HG02870 (cell line): ENCODE results near the gene HYOU1.
A peak's percentile ranks its signal among the peaks of the same experiment; 100 is the strongest.
"Not testable (repeated sequence)": the region's sequence is repeated elsewhere in the genome, so short reads cannot be mapped to it uniquely, and the experiment has no call there.

Experiments
- ATAC-seq: cut with Tn5 transposase; IDR thresholded peaks from one replicate; pipeline ENCODE4 v1.9.1; 2021; ENCODE audit warnings: mild to moderate bottlenecking, moderate library complexity; ENCODE audit not compliant: unreplicated experiment

Gene HYOU1

DNA sequence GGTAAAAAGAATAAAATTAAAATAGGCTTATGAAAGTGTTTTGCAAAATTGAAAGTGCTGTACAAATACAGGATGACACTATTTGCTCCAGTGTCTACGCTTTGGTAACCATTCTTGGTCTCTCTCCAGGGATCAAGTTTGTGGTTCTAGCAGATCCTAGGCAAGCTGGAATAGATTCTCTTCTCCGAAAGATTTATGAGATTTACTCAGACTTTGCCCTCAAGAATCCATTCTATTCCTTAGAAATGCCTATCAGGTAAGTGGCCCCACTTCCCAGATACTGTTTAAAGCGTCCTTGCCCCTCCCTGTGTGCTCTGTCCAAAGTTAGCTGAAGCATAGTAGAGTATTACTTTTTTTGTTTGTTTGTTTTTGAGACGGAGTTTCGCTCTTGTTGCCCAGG, 35.4 kb downstream of the HYOU1 start:
- ATAC-seq = no peak

DNA sequence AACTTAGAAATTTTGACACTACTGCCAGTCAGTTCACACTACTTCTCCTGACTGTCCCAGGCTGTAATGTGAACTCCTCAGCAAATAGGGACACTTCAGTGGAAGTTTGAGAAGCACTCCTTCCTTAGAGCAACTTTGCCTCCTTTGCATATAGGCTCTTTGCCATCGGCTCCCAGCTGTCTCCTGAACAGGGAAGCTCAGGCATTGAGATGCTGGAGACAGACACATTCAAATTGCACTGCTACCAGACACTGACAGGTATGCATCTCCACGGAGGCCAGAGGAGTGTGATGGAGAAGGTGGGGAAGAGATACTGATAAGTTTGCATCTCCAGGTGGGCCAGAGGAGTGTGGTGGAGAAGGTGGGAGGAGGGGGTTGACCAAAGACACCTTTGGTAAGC, 37.0 kb downstream of the HYOU1 start:
- ATAC-seq = no peak

DNA sequence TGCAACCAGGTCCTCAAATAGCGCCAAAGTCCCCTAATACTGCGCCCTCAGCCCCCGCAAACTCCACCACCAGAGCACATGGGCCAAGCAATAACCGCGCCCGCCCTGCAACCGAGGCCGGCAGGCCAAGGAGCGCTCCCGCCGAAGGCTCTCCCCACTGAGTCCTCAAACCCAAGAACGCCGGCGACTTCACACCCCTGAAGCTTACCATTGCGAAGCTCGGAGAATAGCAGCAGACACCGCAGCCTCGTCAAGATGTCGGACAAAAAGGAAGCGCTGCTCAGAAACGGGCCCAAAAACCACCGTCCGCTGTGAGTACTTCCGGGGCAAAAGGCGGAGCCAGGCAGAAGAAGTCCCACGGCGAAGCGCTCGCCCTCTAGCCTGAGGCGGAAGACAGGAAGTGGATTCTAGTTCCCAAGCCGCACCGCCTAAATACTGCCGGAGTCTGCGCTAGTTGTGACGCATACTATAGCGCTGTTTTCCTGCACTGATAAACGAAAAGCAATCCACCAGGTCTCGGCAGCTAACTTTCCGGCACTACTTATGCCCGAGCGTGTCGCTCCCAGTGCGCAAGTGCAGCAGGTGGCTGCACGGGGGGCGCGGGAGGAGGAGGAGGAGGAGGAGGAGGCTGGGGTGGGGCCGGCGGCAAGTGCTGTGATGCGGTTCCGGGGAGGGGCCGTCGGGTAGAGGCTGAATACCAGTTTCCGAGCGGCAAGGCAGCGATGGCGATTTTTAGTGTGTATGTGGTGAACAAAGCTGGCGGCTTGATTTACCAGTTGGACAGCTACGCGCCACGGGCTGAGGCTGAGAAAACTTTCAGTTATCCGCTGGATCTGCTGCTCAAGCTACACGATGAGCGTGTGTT, 38.7 kb downstream of the HYOU1 start, which contains the start of the genes RPS25 and TRAPPC4:
RPS25 (minus strand) TSS at position 270 of the 865 bp plus-strand sequence; CDS start at position 211, 59 bp downstream.
TRAPPC4 (plus strand) TSS at position 693 of the 865 bp plus-strand sequence; CDS start at position 723, 30 bp downstream.
- ATAC-seq = peak; percentile 86

DNA sequence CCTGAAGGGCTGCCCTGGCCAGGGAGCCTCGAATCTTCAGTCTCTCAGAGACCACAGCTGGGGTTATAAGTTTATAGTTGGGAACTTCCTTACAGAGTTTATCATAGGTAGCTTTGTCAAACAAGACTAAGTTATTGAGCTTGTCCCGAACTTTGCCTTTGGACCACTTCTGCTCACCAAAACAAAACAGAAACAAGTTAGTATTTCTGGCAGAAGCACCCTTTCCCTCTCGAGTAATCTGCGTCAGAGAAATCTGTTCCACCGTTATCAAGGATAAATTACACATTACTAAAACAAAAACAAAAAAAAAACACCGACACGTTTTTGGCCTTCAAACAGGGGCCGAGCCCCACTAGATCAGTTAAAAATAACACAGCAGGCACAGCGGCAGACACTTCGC, 39.6 kb downstream of the HYOU1 start:
- ATAC-seq = not testable (repeated sequence)

DNA sequence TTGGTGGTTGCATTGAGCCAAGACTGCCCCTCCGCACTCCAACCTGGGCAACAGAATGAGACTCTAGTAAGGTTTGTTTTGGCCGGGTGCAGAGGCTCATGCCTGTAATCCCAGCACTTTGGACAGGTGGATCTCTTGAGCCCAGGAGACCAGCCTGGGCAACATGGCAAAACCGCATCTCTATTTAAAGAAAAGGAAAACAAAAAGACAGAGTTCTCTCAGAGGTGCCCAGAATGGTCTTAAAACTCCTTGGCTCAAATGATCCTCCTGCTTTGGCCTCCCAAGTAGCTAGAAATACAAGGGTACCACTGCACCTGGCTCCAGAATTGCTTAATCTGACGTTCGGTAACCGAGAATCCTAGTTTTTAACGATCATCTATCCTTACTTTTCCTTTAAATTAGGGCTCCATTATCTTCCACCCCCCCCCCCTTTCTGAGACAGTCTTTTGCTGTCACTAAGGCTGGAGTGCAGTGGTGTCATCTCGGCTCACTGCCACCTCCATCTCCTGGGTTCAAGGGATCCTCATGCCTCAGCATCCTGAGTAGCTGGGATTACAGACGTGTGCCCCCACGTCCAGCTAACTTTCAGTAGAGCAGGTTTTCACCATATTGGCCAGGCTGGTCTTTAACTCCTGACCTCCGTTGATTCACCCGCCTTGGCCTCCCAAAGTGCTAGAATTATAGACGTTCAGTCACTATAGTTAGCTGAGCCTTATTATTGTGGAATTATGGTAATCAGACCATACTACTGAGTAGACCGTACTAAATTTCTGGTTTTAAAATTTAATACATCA, 40.6 kb downstream of the HYOU1 start:
- no peak for ATAC-seq

DNA sequence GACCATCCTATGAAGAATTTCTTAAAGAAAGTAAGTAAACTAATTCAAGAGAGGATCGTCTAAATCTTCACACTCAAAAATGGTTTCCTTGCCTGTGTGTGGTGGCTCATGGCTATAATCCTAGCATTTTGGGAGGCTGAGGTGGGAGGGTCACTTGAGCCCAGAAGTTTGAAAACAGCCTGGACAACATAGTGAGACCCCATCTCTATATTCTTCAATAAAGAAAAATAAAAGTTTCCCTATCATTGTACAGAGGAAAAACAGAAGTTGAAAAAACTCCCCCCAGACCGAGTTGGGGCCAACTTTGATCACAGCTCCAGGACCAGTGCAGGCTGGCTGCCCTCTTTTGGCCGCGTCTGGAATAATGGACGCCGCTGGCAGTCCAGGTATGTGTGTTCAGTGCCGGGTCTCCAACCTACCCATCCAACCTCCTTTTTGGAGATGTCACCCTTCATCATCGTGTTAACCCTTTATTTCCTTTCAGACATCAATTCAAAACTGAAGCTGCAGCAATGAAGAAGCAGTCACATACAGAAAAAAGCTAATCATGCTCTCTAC, 41.9 kb downstream of the HYOU1 start:
- no peak for ATAC-seq

DNA sequence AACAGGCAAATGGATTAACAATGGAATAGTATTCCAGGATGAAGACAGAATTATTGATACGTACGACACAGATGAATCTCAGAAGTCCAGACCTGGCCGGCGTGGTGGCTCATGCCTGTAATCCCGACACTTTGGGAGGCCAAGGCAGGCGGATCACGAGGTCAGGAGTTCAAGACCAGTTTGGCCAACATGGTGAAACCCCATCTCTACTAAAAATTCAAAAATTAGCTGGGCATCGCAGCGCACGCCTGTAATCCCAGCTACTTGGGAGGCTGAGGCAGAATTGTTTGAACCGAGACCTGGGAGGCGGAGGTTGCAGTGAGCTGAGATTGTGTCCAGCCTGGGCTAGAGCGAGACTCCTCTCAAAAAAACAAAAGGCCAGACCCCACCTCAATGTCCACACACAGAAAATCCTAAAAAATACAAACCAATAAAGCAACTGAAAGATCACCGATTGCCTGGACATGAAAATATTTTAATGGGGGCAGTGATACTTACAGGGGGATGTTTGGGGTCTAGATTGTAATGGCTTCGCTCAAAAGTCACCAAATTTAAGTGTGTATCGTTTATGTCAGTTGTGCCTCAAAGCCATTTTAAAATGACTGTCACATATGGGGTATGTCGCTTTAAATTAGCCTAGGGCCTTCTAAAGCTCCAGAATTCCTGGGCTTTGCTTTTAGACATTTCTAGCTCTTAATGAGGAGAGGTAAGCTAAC, 42.6 kb downstream of the HYOU1 start:
- no peak for ATAC-seq

DNA sequence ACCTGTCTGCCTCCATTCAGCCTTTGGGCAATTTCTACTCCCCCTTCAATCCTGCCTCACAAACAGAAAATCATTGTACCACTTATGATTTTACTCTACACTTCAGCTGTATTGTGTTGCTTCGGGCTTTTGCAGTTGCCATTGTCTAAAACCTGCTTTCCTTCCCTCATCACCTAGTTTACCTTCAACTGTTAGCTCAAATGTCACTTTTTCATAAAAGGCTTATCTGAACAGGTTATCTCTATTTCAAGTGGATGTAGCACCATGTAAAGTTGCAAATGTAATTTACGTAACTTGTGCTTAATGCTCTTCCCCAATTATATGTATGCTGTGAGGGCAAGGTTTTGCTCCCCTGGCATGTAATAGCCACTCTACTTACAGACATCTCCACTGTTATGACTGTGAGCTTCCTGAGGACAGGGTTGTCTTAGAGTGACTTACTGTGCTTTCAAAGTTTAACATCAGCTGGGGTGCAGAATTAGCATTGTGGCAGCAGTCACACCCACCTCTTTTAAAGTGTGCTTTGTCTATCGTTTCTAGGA, 44.3 kb downstream of the HYOU1 start:
- no peak for ATAC-seq

DNA sequence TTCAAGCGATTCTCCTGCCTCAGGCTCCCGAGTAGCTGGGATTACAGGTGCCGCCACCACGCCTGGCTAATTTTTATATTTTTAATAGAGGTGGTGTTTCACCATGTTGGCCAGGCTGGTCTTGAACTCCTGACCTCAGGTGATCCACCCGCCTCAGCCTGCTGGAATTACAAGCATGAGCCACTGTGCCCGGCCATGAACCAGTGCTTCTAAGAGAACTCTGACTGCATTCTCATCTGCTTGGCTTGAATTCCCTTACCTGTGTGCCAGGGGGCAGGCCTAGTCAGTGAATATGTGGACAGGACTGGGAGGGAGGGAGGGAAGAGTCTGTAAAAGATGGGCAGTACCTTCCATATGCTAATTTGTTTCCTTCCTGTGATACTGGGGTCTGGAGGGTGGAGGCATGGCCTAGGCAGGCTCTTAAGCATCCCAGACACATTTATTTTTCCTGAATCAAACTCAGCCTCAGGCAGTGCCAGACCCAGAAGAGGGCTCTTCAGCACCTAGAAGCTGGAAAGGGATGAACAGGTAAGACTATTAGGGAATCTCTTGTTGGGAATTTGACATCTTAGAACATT, 45.4 kb downstream of the HYOU1 start:
- ATAC-seq = no peak

DNA sequence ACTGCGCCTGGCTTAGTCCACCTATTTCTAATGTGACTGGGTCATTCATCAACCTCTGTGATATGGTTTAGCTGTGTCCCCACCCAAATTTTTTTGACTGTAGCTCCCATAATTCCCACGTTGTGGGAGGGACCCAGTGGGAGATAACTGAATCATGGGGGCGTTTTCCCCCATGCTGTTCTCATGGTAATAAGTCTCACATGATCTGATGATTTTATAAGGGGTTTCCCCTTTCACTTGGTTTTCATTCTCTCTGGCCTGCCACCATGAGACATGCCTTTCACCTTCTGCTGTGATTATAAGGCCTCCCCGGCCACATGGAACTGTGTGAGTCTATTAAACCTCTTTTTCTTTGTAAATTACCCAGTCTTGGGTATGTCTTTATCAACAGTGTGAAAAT, 50.3 kb downstream of the HYOU1 start:
- ATAC-seq = no peak

DNA sequence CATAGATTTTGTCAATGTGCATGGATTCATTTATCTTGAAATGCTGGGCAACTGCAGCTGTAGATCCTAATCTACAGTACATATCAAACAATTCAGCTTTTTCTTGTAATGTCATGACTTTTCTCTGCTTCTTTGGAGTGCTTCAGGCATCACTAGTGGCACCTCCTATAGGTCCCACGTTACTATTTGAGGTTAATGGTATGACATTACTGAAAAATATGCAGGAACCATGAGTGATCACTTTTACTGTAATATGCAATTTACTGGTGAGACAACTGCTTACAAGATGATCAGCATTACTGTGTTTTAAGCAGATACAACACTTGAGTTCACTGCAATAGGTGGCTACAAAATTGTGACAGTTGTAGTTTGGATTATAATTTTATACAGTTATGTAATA, 56.1 kb downstream of the HYOU1 start:
- ATAC-seq = no peak

DNA sequence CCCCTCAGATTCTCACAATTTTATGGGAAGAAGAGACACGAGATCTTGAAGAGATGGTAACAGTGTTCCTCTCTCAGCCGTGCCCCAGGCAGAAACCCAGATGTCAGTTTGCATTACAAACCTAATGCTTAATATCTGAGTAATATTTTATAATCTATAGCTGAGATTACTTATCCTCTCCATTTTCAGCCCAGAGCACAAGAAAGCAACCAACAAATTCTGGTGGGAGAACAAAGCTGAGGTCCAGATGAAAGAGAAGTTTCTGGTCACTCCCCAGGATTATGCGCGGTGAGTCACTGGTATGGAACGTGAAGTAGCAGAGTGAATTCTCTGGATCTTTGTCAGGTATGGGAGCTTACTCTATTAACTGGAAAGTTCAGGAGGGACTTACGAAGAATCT, 58.2 kb downstream of the HYOU1 start:
- ATAC-seq = no peak

DNA sequence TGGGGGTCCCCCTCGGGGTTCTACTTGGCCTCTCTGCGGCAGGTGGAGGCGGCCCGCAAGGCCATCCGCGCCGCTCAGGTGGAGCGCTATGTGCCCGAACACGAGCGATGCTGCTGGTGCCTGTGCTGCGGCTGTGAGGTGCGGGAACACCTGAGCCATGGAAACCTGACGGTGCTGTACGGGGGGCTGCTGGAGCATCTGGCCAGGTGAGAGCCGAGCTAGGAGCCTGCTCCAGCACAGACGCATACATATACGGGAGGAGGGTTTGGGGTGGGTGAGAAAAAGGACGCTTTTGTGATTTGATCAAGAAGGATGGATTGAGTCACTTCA, 58.7 kb downstream of the HYOU1 start:
- peak; percentile 19 for ATAC-seq

DNA sequence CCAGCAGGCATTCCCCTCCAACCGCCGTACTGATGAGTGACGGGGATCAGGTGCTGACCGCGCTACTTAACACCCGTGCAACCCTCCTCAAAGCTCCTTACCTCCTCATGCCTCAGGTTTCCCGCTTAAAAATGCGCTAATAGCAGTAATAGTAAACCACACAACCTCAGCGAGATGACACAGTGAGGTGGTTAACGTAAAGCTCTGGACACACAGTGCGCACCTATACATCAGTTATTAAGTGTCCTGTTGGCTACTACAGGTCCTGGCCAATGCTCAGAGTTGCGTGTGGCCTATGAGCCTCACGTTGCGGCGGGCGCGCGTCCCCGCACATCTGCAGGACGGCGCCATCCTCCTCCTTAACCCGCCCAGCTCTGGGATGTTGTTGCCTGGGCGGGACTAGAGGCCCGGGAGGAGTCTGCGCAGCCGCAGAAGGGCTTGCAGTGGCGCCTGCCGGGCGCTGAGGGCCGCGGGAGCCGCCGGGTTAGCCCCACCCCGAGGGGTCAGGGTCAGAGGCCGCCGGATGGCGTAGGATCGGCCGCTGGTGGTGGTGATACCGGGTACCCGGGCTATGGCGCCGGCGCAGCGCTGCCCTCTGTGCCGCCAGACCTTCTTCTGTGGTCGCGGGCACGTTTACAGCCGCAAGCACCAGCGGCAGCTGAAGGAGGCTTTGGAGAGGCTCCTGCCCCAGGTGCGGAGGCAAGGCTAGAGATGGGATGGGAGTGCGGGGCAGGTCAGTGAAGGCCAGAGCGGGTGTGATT, 59.2 kb downstream of the HYOU1 start, which contains the start of gene CENATAC:
CENATAC (plus strand) TSS at position 512 of the 761 bp plus-strand sequence; CDS start at position 572, 60 bp downstream.
- peak; percentile 79 for ATAC-seq

DNA sequence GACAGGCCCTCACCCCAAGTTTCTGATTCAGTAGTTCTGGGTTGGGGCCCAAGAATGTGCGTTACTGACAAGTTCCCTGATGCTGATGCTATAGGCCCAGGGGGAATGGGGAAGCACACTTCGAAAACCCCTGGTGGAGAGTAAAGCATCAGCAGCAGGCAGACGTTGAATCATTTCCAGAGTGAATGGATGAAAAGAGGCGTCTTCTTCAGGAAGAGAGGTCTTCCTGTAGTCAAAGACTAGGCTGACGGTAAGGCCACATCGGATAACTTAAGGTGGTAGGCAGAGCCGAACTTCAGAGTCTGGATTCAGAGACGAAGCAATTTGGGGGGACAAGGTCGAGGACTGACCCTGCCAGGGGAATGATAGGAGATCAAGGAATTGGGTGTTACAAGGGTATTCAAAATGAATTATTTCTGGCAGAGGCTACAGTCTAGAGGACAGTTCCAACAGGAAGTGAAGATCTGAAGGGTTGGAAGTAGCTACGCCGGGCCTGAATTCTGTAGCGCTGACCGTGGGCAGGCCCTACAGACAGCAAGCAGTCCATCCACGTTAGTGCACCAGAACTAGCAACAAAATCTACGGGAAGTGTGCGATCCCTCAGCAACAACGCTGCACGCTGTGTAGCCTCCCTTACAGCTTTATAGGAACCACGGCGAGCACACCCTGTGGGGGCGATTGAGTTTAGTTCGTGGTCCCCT, 59.9 kb downstream of the HYOU1 start:
- no peak for ATAC-seq
